HG03108 (cell line): Measurements from ENCODE around the gene HOXA6.

Experiments used
- ATAC-seq: cut with Tn5 transposase; IDR thresholded peaks from one replicate; pipeline ENCODE4 v1.9.1; 2021; ENCODE audit warnings: moderate library complexity; ENCODE audit not compliant: unreplicated experiment

HOXA6 gene

DNA sequence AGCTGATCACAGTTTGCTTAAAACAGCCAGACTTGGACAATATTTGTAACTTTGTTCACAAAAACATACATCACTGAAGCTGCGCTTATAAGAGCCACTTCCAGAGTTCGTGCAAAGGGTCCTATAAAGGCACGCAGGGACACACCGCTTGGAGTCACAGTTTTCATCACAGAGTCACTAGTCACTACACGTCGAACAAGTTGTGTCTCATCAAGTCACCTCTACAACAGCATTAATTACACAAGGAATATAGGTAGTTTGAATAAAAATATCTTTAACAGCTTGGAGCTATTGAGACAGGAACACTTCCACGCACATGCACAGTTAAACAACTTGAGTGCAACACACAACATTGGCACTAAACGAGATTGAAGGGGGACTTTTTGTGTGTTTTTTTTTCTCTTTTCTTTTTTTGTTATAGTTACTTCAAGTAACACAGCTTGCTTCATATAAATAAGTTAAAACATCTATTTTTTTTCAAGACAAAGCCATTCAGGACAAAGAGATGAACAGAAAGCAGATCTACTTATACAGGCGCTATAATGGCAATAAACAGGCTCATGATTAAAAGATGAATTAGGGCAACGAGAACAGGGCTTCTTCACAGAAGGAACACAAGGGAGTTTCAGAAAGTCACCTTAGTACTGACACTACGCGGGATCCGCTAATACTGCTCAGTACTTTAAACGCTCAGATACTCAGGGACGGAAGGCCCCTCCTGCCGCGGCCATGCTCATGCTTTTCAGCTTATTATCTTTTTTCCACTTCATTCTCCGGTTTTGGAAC, 6.2 kb downstream of the HOXA6 start:
- ATAC-seq = no peak

DNA sequence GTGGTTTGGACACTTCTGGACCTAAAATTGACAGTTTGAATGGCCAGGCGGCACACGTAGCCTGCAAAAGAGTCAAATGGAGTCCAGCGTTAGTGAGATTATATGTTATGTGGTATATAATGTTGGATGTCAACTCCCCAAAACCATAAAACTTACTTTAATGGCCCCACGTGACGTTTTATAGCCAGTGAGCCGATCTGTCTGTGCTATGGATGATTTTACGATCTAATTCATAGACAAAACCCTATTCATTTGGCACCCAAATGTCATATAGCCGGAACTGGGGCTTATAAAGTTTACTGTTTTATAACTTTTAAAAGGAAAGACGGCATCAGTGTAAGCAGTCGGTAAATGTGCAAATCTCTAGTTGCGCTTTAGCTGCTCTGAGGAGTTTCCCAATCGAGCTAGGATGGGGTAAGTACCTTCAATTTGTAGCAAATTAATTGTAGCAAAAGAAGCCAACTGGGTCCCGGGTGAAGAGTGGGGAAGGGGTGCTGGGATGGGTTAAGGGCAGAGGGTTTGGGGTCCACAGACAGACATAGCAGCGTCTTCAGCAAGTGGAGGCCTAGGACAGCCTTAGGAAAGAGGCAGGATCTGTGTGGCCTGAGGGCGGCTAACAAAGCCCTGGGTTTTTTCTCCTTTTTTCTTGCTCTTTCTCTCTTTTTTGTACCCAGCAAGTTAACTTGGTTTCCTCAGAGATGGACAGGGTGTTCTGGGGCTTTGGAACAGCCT, 7.3 kb downstream of the HOXA6 start:
- no peak for ATAC-seq

DNA sequence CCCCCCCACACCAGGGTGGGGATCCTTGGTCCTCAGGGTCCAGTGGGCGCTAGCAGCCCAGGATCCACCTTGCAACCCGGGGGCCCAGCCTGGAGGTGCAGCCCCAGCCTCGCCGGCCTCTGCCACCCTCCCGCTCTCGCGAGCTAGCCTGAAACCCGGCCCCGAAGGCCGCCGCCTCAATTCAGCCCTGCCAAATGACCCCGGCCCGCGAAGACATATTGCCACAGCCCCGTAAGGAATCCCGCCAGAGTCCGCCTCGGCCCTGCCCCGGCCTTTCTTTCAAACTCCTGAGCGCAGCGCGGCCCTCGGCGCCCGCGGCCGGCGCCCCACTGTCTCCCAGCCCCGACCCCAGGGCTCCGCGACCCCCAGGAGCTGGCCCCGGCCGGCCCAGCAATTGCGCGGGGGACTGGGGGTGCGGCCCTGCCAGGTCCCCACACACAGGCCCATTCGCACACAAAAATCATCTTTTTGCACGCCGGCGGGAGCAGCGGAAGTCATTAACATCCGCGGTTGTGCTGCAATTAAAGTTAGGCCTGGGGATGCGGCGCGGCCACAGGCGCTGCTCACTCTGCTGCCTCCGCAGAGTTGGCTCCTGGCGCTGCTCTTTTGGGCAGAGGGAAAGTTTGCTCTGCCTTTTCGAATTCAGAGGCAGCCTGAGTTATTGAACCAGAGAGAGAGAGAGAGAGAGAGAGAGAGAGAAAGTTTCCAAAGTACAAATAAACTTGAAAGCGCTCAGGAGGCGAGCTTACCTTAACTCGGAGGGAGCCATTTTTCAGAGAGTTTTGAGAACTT, 8.0 kb downstream of the HOXA6 start:
- no peak for ATAC-seq

DNA sequence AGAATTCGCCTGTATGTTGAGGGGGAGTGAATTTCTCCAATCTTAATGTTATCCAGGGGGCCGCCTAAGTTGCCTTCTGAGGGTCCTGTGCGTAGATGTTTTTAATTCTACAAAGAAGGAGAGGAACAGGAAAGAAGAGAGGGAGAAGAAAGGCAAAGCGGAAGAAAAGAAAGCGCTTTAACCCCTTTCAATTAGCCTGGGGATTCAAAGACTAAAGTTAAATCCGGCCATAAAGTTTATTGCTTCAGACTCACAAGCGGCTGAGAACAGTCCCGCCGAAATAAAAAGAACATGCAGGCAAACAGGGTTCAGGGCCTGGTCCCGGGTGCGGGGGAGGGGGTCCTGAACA, 8.6 kb downstream of the HOXA6 start:
- no peak for ATAC-seq

DNA sequence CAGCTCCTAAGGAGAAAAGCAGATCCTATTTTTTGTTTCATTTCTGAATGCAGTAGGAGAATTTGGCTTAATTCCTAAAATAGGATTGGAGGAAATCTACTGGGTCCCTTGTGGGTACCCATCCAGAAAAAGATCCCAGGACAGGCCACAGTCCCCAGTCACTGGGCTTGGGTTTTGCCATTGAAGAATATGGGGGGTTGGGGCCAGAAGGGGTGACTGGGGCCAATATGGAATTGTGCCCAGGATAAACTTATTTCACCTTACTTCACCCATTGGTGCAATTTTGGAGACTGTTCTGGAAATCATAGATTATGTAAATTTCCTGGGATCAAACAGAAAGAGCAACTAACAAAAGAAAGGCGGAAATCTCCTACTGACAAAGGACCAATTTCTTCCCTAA, 9.1 kb downstream of the HOXA6 start:
- no peak for ATAC-seq

DNA sequence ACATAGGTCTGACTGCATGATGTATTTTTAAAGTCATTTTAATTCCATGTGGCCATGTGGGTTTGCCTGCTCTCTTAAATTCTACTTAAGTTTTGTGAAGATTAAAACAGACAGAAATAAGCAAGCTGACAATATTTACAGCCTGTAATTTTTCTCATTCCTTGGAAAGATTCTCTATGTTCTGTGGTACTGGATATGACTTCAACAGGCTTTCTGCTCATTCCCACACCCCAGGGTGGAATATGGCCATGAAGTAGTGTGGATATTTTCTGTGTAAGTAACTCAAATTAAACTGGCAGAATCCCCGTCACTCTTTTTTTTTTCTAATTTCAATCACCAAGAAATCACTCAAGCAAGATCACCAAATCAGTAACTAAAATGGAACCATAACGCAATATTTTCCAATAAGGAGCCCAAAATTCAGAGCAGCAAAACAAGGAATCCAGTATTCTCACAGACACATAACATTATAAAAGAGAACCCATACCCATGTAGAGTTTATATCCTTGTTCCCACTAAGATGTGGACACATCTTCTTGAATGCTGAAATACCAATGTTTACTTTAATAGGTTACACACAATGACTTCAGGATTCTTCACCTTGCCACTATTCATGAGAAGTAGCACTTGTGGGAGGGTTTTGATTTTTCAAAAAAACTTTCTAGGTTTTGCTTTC, 9.8 kb downstream of the HOXA6 start:
- ATAC-seq = no peak

DNA sequence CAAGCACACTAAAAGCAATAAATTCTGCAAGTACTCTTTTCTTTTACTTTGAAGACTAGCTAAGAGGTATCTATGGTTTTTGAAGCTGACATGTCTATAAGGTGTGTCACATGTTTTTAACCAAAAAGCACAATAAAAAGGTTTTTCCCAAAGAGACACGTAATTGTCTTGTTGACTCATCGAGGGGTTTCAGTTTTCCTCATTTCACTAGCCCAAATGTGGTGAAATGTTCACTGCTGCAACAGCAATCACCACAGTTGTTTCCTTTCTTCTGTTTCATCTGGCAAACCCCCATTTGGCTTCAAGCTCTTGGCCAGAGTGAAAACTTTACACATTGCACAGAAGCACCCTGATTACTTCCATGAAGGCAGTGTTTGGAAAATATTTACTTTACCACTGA, 13.2 kb downstream of the HOXA6 start:
- peak; percentile 49 for ATAC-seq

DNA sequence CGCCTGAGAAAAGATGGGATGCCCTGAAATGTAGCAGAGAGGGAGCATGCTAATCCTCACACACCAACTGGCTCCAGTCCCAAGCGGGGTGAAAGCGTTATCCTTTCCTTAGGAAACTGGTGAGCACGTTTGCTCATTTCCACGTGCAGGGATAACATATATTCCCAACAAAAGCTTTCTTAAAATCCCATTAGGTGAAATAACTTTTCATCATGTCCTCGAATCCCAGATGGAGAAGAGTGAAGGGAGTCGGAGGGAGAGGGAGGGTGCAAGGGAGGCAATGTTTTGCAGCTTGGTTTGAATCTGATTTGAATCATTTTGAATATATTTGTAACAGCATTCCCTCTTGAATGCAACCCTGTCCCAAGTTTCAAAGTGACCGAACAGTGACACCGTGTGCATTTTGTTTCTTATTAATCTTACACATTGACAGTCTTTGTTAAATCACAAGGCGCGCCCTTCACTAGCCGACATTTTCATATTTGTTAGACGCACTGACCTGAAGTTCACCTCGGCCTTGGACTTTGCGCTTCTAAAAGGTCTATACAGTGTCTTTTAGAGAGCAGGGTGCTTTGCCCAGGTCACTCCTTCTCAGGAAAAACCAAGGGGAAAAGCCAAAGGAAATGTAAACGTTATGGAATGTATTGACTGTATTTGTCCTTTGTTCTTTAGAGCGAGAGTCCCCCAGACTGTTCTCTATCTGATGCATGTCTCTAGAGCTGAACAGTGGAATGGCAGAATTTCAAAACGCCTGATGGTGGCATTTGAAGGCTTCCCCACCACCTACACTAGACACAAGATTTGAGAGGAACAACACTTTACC, 14.0 kb downstream of the HOXA6 start:
- ATAC-seq = no peak

DNA sequence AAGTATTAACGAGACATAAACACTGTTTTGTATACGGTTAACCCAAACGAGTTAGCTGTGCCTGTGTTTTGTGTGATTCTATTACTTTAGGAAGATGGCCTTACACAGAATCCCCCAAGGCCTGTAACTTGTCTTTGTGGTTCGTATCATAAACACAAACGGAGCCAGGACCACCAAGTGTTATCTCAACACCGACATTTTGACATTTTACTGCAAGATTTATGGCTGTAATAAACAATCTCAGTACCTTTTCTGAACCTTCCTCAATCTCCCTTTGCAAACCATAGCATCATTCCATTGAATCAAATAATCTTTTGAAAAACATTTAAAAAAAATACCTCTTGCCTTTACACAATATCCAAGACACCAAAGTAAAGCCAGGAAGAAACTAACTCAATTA, 14.6 kb downstream of the HOXA6 start:
- ATAC-seq = no peak

DNA sequence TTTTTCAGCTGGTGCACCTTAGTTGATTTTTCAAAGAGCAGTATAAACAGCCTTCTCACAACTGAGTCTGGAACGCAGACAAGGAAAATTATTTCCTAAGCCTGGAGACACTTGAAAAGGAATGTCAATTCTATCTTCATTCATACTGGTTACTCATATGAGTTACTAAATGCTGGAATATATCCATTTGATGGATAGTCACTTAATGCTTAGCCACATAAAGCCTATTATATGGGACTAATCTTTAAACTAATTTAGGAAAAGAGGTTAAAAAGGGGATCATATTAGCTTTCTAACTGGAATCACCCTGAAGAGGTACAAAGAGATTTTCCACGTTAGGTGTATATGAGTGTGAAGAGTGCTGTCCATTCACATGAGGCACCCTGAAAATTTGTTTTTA, 15.4 kb downstream of the HOXA6 start:
- no peak for ATAC-seq

DNA sequence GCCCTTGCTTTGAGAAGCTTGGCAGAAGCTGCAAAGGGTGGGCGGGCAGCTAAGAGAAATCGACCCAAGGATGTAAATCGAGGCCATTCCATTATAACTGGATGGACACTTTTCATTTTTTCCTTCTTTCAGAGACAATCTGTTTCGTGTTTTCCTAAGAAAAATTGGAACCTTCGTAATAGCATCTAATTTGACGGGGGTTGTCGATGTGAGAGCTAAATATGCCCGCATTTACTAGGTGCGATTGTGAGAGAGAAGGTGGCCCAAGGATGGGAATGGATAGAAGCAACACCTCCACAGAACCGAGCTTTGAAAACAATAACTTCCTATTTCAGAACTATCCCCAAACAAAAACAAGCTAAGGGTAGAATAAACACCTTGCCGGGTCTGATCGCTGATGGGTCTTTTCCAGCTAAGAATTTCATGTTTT, 16.2 kb downstream of the HOXA6 start:
- no peak for ATAC-seq

DNA sequence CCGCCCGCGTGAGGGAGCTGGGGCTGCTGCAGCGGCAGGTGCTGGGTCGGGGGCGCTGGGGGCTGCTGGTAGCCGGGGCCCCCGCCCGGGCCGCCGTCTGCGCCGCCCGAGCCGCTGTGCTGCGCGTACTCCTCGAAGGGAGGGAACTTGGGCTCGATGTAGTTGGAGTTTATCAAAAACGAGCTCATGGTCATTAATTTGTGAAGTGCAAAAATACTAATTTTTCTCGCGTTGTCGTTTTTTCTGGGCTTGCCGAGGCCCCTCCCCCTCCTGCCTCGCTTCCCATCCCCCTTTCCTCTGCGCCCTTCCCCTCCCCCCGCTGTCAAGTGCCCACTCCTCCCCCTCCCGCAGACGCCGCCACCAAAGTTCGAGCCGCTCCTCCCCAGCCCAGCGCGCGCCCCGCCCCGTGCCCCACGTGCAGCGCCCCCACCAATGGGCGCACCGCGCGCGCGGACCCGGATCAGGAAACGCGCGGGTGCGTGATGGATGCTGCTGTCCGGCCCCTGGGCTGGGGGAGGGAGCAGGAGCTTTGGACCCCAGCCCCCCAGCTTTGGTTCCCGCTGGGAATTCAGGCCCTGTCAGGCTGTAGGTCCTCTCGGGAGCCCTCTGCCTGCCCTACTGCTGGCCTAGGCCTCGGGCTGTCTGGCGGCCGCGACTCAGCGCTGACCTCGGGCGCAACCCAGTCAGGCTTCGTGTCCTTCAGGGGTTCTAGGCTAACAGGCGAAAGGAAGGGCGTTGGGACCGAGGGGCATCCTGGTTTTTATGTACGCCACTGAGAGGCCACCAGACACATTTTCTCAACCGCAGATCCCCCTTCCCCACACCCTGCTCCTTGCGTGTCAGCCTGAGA, 16.8 kb downstream of the HOXA6 start, which contains the start of gene HOXA4:
Gene HOXA4 (minus strand): TSS at position 218 of the 850 bp plus-strand sequence. CDS start 24 bp downstream, at position 194.
- ATAC-seq = no peak

DNA sequence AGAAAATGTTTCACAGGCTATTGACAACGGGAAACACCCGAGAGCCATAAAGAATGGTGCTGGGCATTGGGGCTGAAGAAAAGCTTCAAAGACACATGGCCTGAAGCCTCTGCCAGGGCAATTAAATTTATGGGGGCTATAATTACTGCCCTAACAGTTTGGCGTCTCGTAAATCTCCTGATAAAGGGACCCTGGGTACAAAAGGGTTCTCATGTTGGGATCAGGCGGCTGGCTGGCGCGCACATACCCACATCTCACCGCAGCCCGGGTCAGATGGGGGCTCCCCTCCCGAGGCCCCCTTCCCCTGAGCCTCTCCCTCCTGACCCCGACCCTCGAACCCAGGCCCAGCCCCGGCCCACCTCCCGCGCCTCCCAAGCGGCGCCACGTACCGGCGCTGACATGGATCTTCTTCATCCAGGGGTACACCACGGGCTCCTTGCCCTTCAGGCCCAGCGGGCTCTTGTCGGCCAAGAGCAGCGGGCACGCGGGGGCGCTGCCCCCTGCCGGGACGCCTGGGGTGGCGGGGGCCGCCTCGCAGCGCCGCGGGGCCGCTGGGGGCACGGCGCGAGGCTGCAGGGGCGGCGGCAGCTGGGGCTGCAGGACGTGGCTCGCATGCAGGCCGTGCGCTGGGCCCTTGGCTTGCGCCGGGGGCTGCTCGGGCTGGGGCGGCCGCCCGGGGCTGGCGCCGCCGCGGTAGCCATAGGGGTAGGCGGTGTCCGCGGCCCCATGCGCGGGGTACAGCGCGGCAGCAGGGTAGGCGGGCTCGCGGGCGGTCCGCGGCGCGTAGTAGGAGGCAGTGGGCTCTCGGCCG, 17.6 kb downstream of the HOXA6 start:
- ATAC-seq = no peak

DNA sequence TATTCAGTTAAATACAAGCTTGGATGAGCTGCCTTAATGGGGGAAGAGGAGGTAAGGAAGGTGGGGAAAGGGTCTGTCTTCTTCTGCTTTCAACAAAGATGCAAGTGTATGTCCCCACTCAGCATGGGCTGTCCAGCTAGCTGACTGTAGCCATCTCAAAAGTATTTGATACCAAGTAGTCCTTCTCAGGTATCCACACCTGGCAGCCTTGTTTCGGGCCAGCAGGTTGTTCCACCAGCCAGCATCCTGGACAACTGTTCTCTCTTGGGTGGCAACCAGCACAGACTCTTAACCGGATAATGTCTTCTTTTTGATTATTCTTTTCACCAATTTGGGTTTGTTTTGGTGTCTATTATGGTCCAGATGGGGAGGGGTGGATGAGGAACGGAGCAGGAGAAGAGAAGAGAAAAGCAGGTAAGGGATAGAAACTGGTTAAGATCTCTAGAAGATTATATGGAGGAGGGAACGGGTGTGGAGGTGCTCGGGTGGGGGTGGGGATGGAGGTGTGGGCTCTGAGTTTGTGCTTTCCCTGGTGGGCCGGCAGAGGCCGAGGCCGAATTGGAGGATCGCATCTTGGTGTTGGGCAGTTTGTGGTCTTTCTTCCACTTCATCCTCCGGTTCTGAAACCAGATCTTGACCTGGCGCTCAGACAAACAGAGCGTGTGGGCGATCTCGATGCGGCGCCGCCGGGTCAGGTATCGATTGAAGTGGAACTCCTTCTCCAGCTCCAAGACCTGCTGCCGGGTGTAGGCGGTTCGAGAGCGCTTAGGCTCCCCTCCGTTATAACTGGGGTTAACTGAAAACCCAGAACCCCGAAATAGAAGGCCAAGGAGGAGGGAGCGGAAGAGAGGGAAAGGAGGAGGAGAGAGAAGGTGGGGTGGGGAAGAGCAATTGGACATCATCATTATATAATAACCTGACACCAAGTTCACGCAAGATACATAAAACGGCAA, 18.5 kb downstream of the HOXA6 start:
- ATAC-seq = no peak

DNA sequence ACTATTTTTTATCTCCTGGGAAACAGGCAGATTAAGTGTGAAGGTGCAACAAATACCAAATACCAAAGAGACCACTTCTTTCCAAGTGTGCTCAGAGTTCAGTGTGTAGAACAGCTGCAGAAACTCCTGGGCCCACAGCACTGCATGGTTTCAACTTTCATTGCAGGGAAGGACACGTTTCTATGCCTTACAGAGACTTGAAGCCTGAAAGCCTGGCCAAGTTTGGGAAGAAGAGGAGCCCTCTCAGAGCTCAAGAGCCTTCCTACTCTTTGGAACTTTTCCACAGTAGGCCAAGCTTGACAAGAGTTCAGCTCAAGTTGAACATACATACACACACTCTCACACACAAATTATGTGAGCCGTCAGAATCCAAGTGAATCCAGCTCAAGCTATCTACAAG, 19.5 kb downstream of the HOXA6 start:
- ATAC-seq = no peak

DNA sequence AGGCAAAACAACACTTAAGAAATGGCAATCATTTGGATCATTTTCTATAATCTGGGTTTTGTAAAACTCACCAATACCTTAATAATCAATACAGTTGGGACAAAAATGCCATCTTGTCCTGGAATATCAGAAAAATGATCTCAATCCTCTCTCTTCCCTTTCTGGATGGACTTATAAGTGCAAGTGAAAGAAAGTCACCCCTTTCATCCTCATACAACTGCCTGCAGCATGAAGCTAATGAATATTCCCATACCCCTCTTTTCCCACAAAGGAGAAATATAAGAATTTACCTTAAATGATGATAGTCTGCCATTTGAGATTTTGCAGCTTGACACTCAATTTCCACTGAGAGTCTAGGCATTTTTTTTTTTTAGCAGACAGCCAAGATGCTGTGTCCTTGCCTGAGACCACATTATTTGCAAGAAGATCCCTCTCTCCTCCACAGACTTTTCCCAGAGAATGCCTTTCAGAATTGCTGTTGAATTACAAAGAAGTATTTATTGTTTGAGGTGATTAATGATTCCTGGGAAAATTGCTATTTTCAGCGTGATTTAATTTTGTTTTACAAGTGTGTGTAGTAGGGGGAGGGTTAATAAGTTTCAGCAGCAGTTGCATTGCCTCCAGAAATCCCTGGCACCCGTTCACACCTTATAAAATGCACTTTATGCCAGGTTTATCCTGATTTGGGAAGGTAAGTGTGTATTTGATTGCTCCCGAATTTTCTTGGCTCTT, 20.8 kb downstream of the HOXA6 start:
- ATAC-seq = no peak

DNA sequence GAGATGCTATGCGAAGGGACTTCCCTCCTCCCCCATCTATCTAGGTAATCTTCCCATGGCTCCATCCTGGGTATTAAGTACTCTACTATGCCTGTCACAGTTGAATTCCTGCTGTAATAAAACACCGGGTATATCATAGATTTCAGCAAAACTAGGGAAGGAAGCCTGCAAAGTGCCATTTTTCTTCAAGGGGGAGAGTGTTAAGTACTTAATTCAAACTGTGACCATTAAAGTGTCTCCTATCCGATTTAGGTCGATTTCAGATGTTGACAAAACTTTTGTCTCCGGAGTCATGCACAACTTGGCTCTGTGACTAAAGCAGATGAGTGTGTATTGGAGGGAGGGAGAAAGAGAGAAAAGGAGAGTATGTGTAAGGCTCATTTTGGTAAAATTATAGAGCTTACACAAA, 21.6 kb downstream of the HOXA6 start:
- ATAC-seq = no peak
